Hepatocyte (in vitro differentiated cells): Measurements from ENCODE around the gene ATP2C2. TPM values are rescaled to one million over a fixed set of nuclear protein-coding genes. Genes with fewer than 3 reads are reported as not detected.

ENCODE experiments used
- DNase-seq: peaks from one replicate; pipeline ENCODE4 v3.0.0-alpha.2; 2016; ENCODE audit warnings: low spot score
- H2AFZ ChIP-seq: fragments of 200-600 bp; sonication (generic); 2 replicates; pipeline ENCODE4 v1.6.0; 2016; ENCODE audit warnings: antibody characterized with exemption, mild to moderate bottlenecking
- H3K27ac ChIP-seq: fragments of 200-600 bp; sonication (generic); 2 replicates; pipeline ENCODE4 v1.5.1; 2016; ENCODE audit warnings: mild to moderate bottlenecking
- H3K27me3 ChIP-seq: fragments of 200-600 bp; sonication (generic); 2 replicates; pipeline ENCODE4 v1.6.1; 2016
- H3K36me3 ChIP-seq: fragments of 200-600 bp; sonication (generic); replicated peaks from 2 replicates; pipeline ENCODE4 v1.5.1; 2016; ENCODE audit warnings: low read depth; ENCODE audit not compliant: insufficient read depth
- H3K4me1 ChIP-seq: fragments of 200-600 bp; sonication (generic); 2 replicates; pipeline ENCODE4 v1.5.1; 2016; ENCODE audit warnings: mild to moderate bottlenecking, moderate library complexity; ENCODE audit not compliant: insufficient read depth
- H3K4me2 ChIP-seq: fragments of 200-600 bp; sonication (generic); 2 replicates; pipeline ENCODE4 v1.6.0; 2016
- H3K4me3 ChIP-seq: fragments of 200-600 bp; sonication (generic); 2 replicates; pipeline ENCODE4 v1.5.1; 2016; ENCODE audit warnings: mild to moderate bottlenecking
- H3K79me2 ChIP-seq: fragments of 200-600 bp; sonication (generic); 2 replicates; pipeline ENCODE4 v1.6.0; 2017; ENCODE audit warnings: mild to moderate bottlenecking
- H3K9me2 ChIP-seq: fragments of 200-600 bp; sonication (generic); replicated peaks from 2 replicates; pipeline ENCODE4 v1.6.0; 2017; ENCODE audit warnings: mild to moderate bottlenecking; ENCODE audit not compliant: insufficient read depth
- H3K9me3 ChIP-seq: fragments of 200-600 bp; sonication (generic); 2 replicates; pipeline ENCODE4 v1.5.1; 2016; ENCODE audit warnings: low read depth, mild to moderate bottlenecking
- H4K20me1 ChIP-seq: fragments of 200-600 bp; sonication (generic); 2 replicates; pipeline ENCODE4 v1.6.0; 2016; ENCODE audit warnings: mild to moderate bottlenecking; ENCODE audit not compliant: insufficient read depth, poor library complexity, severe bottlenecking
- EZH2 ChIP-seq: fragments of 200-600 bp; sonication (generic); IDR thresholded peaks from 2 replicates; pipeline ENCODE4 v1.6.1; 2016; ENCODE audit warnings: antibody characterized with exemption, mild to moderate bottlenecking, borderline replicate concordance
- EZH2phosphoT487 ChIP-seq: fragments of 200-600 bp; sonication (generic); IDR thresholded peaks from one replicate; pipeline ENCODE4 v1.6.1; 2018; ENCODE audit warnings: antibody characterized with exemption, mild to moderate bottlenecking, low read depth, moderate library complexity; ENCODE audit not compliant: unreplicated experiment, severe bottlenecking
- WGBS: methylation state at CpG from one replicate; pipeline ENCODE4 v1.1.6; 2016; ENCODE audit warnings: low lambda C conversion rate; ENCODE audit errors: missing lambda C conversion rate; 5-methylcytosine and 5-hydroxymethylcytosine counted together
- polyA plus RNA-seq: library from polyadenylated mRNA; unstranded; fragments of >200 nt; fragmentation: Nextera tagmentation; extraction: Ambion mirVana; gene quantifications from 2 replicates; pipeline ENCODE4 v1.2.1, GENCODE V29; 2016
- total RNA-seq: library from RNA; depleted of rRNA; stranded (reverse); fragments of >200 nt; gene quantifications from 2 replicates; pipeline ENCODE4 v1.2.3, GENCODE V29; 2014
- TF ChIP-seq, protein P1 (sequence below): fragments of 200-600 bp; sonication (generic); IDR thresholded peaks from 2 replicates; pipeline ENCODE4 v1.5.1; 2016; ENCODE audit warnings: antibody characterized with exemption, mild to moderate bottlenecking; ENCODE audit not compliant: poor library complexity

ATP2C2 gene
- total and polyA plus RNA-seq, 2 experiments from 2014 or later, result 6.0 to 6.8 TPM

DNA sequence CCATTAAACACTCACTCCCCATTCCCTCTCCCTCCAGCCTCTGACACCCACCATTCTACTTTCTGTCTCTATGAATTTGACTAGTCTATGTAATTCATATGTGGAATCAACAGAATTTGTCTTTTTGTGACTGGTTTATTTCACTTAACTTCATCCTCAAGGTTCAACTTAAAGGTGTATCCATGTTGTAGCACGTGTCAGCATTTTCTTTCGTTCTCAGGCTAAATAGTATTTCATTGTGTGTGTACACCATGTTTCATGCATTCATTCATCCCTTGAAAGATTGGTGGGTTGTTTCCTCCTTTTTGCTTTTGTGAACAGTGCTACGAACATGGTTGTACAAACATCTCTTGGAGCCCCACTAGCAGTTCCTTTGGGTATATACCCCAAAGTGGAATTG lies 36.0 kb downstream of the ATP2C2 start:
- no peaks in the 10 kb centered on the region for H3K36me3 ChIP-seq
- no peaks in the 10 kb centered on the region for H3K9me2 ChIP-seq
- H3K9me3 ChIP-seq, result no peaks in the 10 kb centered on the region
- WGBS, result 92% methylated on average over 3 of the region's 3 CpGs
- TF ChIP-seq EZH2phosphoT487 (no peak), EZH2 (no peak)
- TF ChIP-seq, protein P1, sequence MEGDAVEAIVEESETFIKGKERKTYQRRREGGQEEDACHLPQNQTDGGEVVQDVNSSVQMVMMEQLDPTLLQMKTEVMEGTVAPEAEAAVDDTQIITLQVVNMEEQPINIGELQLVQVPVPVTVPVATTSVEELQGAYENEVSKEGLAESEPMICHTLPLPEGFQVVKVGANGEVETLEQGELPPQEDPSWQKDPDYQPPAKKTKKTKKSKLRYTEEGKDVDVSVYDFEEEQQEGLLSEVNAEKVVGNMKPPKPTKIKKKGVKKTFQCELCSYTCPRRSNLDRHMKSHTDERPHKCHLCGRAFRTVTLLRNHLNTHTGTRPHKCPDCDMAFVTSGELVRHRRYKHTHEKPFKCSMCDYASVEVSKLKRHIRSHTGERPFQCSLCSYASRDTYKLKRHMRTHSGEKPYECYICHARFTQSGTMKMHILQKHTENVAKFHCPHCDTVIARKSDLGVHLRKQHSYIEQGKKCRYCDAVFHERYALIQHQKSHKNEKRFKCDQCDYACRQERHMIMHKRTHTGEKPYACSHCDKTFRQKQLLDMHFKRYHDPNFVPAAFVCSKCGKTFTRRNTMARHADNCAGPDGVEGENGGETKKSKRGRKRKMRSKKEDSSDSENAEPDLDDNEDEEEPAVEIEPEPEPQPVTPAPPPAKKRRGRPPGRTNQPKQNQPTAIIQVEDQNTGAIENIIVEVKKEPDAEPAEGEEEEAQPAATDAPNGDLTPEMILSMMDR, result no peak
- no peaks in the 10 kb centered on the region for H3K27me3 ChIP-seq
- no peaks in the 10 kb centered on the region for H3K79me2 ChIP-seq
- no peaks in the 10 kb centered on the region for H3K4me1 ChIP-seq
- no peak for DNase-seq
- H3K27ac ChIP-seq, result no peak overlapping the region
- no peak overlapping the region for H3K4me3 ChIP-seq
- no peaks in the 10 kb centered on the region for H4K20me1 ChIP-seq
- H3K4me2 ChIP-seq, result no peak overlapping the region
- H2AFZ ChIP-seq, result no peak overlapping the region

DNA sequence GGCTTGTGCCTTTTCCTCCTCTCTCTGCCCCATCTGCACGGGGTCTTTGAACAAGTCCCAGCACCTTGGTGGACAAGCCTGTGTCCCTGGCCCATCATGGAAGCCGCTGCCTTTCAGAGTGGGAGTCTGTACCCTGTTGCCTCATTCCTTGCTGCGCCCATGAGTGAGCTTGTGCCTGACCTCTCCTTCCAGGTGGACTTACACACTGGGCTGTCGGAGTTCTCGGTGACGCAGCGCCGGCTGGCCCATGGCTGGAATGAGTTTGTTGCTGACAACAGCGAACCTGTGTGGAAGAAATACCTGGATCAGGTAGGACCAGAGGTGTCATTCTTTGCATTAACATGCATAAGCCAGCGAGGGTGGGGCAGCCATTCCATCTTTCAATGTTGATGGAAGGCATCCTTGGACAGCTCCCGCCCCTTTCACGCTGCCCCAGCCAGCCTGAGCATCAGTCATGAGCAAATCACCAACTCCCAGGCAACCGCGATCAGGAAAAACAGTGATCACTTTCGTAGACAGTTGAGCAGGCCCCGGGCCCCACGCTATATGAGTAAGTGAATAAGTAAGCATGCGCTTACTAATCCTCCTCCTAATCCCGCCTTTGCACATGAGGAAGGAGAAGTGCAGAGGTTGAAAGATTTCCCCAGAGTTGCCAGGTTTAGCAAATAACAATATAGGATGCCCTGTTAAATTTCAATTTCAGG lies 36.8 kb downstream of the ATP2C2 start:
- Histone ChIP-seq H3K79me2 (no peaks in the 10 kb centered on the region), H3K4me1 (no peaks in the 10 kb centered on the region), H3K9me3 (no peaks in the 10 kb centered on the region), H3K27me3 (no peaks in the 10 kb centered on the region), H3K27ac (no peak overlapping the region), H3K9me2 (no peaks in the 10 kb centered on the region), H4K20me1 (no peaks in the 10 kb centered on the region), H3K4me2 (no peak overlapping the region), H3K4me3 (no peak overlapping the region), H2AFZ (no peak overlapping the region), H3K36me3 (no peaks in the 10 kb centered on the region)
- TF ChIP-seq, protein P1, result no peak
- TF ChIP-seq EZH2phosphoT487, result no peak
- TF ChIP-seq EZH2, result no peak
- 89% methylated on average over 19 of the region's 19 CpGs for WGBS
- no peak for DNase-seq

DNA sequence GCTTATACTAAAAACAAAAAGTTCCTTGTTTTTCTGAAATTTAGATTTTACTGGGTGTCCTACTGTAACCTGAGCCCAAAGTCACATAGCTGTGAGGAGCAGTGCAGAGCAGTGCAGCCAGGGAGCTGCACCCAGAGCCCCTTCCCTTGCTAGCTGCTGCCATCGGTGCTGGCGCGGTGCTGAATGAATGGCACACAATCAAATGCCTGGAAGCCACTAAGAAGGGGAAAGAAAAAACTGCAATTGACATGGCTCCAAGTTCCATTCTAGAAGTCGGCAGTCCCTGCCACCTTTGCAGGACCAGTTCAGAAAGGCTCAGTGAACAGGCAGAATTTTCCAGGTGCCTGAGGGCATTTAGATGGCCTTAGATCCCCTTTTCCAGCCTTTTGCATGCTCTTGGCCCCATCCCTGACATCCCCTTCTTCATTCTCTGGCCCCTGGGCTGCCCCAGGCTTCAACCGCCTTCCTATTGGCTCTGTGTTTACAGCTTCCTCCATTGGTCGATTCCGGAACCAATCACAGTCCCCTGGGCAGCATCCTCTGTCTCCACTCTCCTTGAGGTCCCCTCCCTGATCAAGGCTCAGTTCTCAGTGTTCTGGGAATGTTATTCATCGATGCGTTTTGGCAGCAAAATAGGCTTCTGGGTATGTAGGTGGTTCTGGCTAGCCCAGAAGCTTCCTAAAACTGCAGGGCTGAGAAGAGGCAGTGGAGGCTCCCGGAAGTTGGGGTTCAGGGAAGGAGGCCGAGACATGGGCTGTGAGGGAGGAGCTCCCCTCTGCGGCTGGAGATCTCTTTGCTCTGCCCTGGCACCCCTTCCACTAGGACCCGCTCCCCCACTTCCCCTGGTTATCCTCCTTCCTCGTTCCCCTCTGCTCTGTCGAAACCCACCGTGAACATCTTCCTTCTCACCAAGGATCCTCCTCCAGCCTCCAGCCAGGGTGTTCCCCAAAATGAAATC lies 37.9 kb downstream of the ATP2C2 start:
- Histone ChIP-seq H3K9me2 (no peaks in the 10 kb centered on the region), H3K27me3 (no peaks in the 10 kb centered on the region), H3K4me2 (no peak overlapping the region), H3K79me2 (no peaks in the 10 kb centered on the region), H3K9me3 (no peaks in the 10 kb centered on the region), H4K20me1 (no peaks in the 10 kb centered on the region), H3K27ac (no peak overlapping the region), H3K4me1 (no peaks in the 10 kb centered on the region), H3K4me3 (no peak overlapping the region), H3K36me3 (no peaks in the 10 kb centered on the region), H2AFZ (no peak overlapping the region)
- 89% methylated on average over 16 of the region's 16 CpGs for WGBS
- DNase-seq, result no peak
- no peak for TF ChIP-seq EZH2phosphoT487
- TF ChIP-seq, protein P1, result no peak
- no peak for TF ChIP-seq EZH2
